Measurements from ENCODE around the gene MSGN1.

The MSGN1 gene

DNA sequence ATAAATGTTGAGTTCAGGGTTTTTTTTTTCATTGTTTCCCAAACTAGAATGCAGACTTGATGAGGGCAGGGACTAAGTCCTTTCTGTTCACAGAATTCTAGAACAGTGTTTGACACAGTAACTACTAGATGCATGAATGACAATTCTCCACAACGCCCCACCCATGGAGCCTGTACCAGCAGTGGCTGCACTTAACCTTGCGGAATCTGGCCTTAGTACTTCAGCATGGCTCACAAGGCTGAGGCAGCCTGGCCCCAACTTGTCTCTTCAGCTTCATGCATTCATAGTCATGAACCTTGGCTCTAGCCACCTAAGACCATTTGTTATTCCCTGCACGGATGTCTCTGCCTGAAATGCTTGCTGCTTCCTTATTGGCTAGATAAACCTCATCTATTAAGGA, 29.5 kb upstream of the MSGN1 start:
- Histone ChIP-seq H3K4me3 (ENCODE audit: low read length, poor library complexity, severe bottlenecking) (no peak overlapping the region), H3F3A (ENCODE audit: low read depth) (no peaks in the 10 kb centered on the region), H3K27me3 (ENCODE audit: insufficient read depth, low read length, poor library complexity, severe bottlenecking) (peaks cover 16% of the 10 kb centered on the region), H3K36me3 (ENCODE audit: insufficient read depth, low read length) (no peaks in the 10 kb centered on the region), H3K9me3 (ENCODE audit: insufficient read depth, low read depth, low read length) (no peaks in the 10 kb centered on the region), H3K4me2 (ENCODE audit: low read depth, low read length, poor library complexity, severe bottlenecking) (no peak overlapping the region), H3K9me2 (replicated peaks; ENCODE audit: low read depth, low read length) (no peaks in the 10 kb centered on the region), H3K4me1 (ENCODE audit: insufficient read depth, low read length, poor library complexity, severe bottlenecking) (peaks cover 8% of the 10 kb centered on the region), H3K9ac (ENCODE audit: low read depth, low read length, poor library complexity, severe bottlenecking) (no peak overlapping the region), H4K20me1 (ENCODE audit: insufficient read depth, low read length, poor library complexity, severe bottlenecking) (no peaks in the 10 kb centered on the region), H3K79me2 (ENCODE audit: insufficient read depth, low read length) (no peaks in the 10 kb centered on the region), H2AFZ (ENCODE audit: low read length) (no peak overlapping the region)
- no peak for TF ChIP-seq EZH2phosphoT487 (IDR thresholded peaks at IDR 0.05; ENCODE audit: borderline replicate concordance)
- no peak for TF ChIP-seq CTCF (conservative IDR thresholded peaks at IDR 0.05; ENCODE audit: low read length)

GRCh38 chr2:17788773-17789172, 27.5 kb upstream of the MSGN1 start:
- Histone ChIP-seq H3K36me3 (ENCODE audit: insufficient read depth, low read length) (no peaks in the 10 kb centered on the region), H3K9ac (ENCODE audit: low read depth, low read length, poor library complexity, severe bottlenecking) (no peak overlapping the region), H3K4me2 (ENCODE audit: low read depth, low read length, poor library complexity, severe bottlenecking) (no peak overlapping the region), H4K20me1 (ENCODE audit: insufficient read depth, low read length, poor library complexity, severe bottlenecking) (no peaks in the 10 kb centered on the region), H3F3A (ENCODE audit: low read depth) (peaks cover 7% of the 10 kb centered on the region; the same call in 1 of the 2 replicates), H3K4me1 (ENCODE audit: insufficient read depth, low read length, poor library complexity, severe bottlenecking) (peaks cover 20% of the 10 kb centered on the region), H3K79me2 (ENCODE audit: insufficient read depth, low read length) (no peaks in the 10 kb centered on the region), H3K9me3 (ENCODE audit: insufficient read depth, low read depth, low read length) (no peaks in the 10 kb centered on the region), H3K27me3 (ENCODE audit: insufficient read depth, low read length, poor library complexity, severe bottlenecking) (peaks cover 16% of the 10 kb centered on the region), H3K9me2 (replicated peaks; ENCODE audit: low read depth, low read length) (no peaks in the 10 kb centered on the region), H3K4me3 (ENCODE audit: low read length, poor library complexity, severe bottlenecking) (no peak overlapping the region), H2AFZ (ENCODE audit: low read length) (no peak overlapping the region)
- TF ChIP-seq CTCF (conservative IDR thresholded peaks at IDR 0.05; ENCODE audit: low read length) (no peak), EZH2phosphoT487 (IDR thresholded peaks at IDR 0.05; ENCODE audit: borderline replicate concordance) (no peak)

DNA sequence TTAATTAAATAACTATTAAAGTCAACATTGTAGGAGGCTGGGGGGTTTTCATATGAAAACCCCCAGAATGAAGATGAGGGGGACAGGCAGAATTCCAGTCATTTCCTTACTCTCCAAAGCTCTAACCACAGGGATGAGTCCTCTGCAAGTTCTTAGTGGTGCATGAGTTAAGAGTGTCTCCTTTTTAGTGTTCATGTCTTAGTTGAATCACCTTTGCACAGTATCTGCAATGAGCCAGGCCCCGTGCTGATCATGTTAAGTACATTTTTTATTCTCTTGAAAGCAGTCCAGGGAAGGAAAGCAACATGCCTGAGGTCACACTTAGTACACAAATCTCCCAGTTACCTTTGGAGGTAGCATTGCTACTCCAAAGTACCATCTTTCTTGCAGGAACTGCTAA, 25.7 kb upstream of the MSGN1 start:
- H3K27me3 ChIP-seq (ENCODE audit: insufficient read depth, low read length, poor library complexity, severe bottlenecking), result peaks cover 29% of the 10 kb centered on the region
- no peaks in the 10 kb centered on the region for H3K36me3 ChIP-seq (ENCODE audit: insufficient read depth, low read length)
- H3K4me3 ChIP-seq (ENCODE audit: low read length, poor library complexity, severe bottlenecking), result no peak overlapping the region

More for the DNA sequence above, 25.7 kb upstream of the MSGN1 start:
- TF ChIP-seq EZH2phosphoT487 (IDR thresholded peaks at IDR 0.05; ENCODE audit: borderline replicate concordance) (no peak), CTCF (conservative IDR thresholded peaks at IDR 0.05; ENCODE audit: low read length) (no peak)
- Histone ChIP-seq H3K9ac (ENCODE audit: low read depth, low read length, poor library complexity, severe bottlenecking) (no peak overlapping the region), H3K9me3 (ENCODE audit: insufficient read depth, low read depth, low read length) (no peaks in the 10 kb centered on the region), H3K79me2 (ENCODE audit: insufficient read depth, low read length) (no peaks in the 10 kb centered on the region), H3F3A (ENCODE audit: low read depth) (peaks cover 7% of the 10 kb centered on the region; the same call in 1 of the 2 replicates), H3K4me1 (ENCODE audit: insufficient read depth, low read length, poor library complexity, severe bottlenecking) (peaks cover 20% of the 10 kb centered on the region), H3K9me2 (replicated peaks; ENCODE audit: low read depth, low read length) (no peaks in the 10 kb centered on the region), H2AFZ (ENCODE audit: low read length) (no peak overlapping the region), H4K20me1 (ENCODE audit: insufficient read depth, low read length, poor library complexity, severe bottlenecking) (no peaks in the 10 kb centered on the region), H3K4me2 (ENCODE audit: low read depth, low read length, poor library complexity, severe bottlenecking) (no peak overlapping the region)
